K562 (cell line): Measurements from ENCODE around the gene ABHD14A. TPM values are rescaled to one million over a fixed set of nuclear protein-coding genes. Genes with fewer than 3 reads are reported as not detected.

Experiments
- ATAC-seq: fragments of 200-7000 bp; cut with Tn5 transposase; 3 replicates; pipeline ENCODE4 v1.9.1; 2020; ENCODE audit warnings: moderate library complexity
- BruUV-seq: library from RNA; stranded (reverse); fragments of 400-500 nt; replicated peaks from 2 replicates; lab custom pipeline; 2021; lab: Mats Ljungman, UMichigan
- CTCF ChIA-PET: fragments of 300-600 bp; formaldehyde crosslinking; extraction: SDS; loops from one replicate; lab custom pipeline; 2021; ENCODE audit warnings: low intra/inter-chr PET ratio; lab: Yijun Ruan, JAX
- POLR2A ChIA-PET: fragments of 300-600, 350-650 bp; sonication (Branson Sonifier 250); formaldehyde crosslinking; extraction: SDS; loops from one replicate; lab custom pipeline; 2021; ENCODE audit warnings: antibody characterized with exemption, inconsistent platforms; lab: Yijun Ruan, JAX
- DNase-seq, 4 experiments: peaks; one replicate each; pipeline versions ENCODE4 v3.0.0 to v3.0.0-alpha.2; 2011 to 2018; ENCODE audit warnings: low spot score in 3 of 4, mixed read lengths in 3 of 4; ENCODE audit errors: extremely low read depth in 1 of 4
- FAIRE-seq: peaks from 2 replicates; lab custom pipeline; 2011; peaks lifted over from hg19 to GRCh38; lab: Jason Lieb, UNC
- H2AFZ ChIP-seq: 2 replicates; pipeline ENCODE4 v1.6.0; 2011; ENCODE audit warnings: low read depth, low read length, control low read depth, inconsistent platforms
- H3K27ac ChIP-seq: fragments of 200-600 bp; 3 replicates; pipeline ENCODE4 v1.8.0; 2011; ENCODE audit warnings: low read depth, mild to moderate bottlenecking, control low read depth, inconsistent platforms, low read length, moderate library complexity, mixed read lengths; ENCODE audit errors: extremely low read depth
- H3K27me3 ChIP-seq, 2 experiments: fragments of 300-600 bp in 1 of 2; 2 replicates in 1 of 2; 3 replicates in 1 of 2; pipeline versions ENCODE4 v1.6.0 to v1.8.0; 2011; ENCODE audit warnings: inconsistent platforms in 2 of 2, low read length in 2 of 2, mild to moderate bottlenecking in 1 of 2, mixed read lengths in 1 of 2, moderate library complexity in 1 of 2; ENCODE audit not compliant: control insufficient read depth in 2 of 2, insufficient read depth in 2 of 2
- H3K36me3 ChIP-seq: fragments of 300-600 bp; 3 replicates; pipeline ENCODE4 v1.8.0; 2011; ENCODE audit warnings: mild to moderate bottlenecking, low read length, inconsistent platforms; ENCODE audit not compliant: control insufficient read depth, insufficient read depth
- H3K4me1 ChIP-seq, 2 experiments: fragments of 200-600 bp in 1 of 2; replicated peaks in 1 of 2; 2 replicates in 1 of 2; 3 replicates in 1 of 2; pipeline versions ENCODE4 v1.5.1 to v1.8.0; 2011; ENCODE audit warnings: inconsistent platforms in 2 of 2, low read length in 2 of 2, mild to moderate bottlenecking in 1 of 2, mixed read lengths in 1 of 2, moderate library complexity in 1 of 2; ENCODE audit not compliant: control insufficient read depth in 2 of 2, insufficient read depth in 2 of 2
- H3K4me2 ChIP-seq: 2 replicates; pipeline ENCODE4 v1.6.1; 2011; ENCODE audit warnings: low read length, control low read depth, inconsistent platforms, mixed read lengths; ENCODE audit not compliant: insufficient read depth
- H3K4me3 ChIP-seq: fragments of 200-600 bp; sonication (generic), shearing (Covaris generic); 2 replicates; pipeline ENCODE4 v1.5.1; 2016; ENCODE audit warnings: control low read depth, inconsistent platforms
- H3K79me2 ChIP-seq: fragments of 200-600 bp; 3 replicates; pipeline ENCODE4 v1.8.0; 2011; ENCODE audit warnings: low read length, inconsistent platforms; ENCODE audit not compliant: control insufficient read depth, insufficient read depth
- H3K9ac ChIP-seq, 2 experiments: 2 replicates each; pipeline versions ENCODE4 v1.6.0 to v1.6.1; 2011; ENCODE audit warnings: low read depth in 2 of 2, low read length in 2 of 2, control low read depth in 1 of 2, inconsistent platforms in 1 of 2, mild to moderate bottlenecking in 1 of 2, mixed read lengths in 1 of 2; ENCODE audit not compliant: insufficient read depth in 1 of 2
- H3K9me1 ChIP-seq: one replicate; pipeline ENCODE4 v1.6.0; 2011; ENCODE audit warnings: inconsistent platforms, mild to moderate bottlenecking, low read length, moderate library complexity; ENCODE audit not compliant: control insufficient read depth, insufficient read depth
- H3K9me3 ChIP-seq: replicated peaks from 2 replicates; pipeline ENCODE4 v1.5.1; 2011; ENCODE audit warnings: low read depth, low read length, inconsistent platforms; ENCODE audit not compliant: control insufficient read depth, insufficient read depth
- H4K20me1 ChIP-seq: replicated peaks from 2 replicates; pipeline ENCODE4 v1.6.1; 2011; ENCODE audit warnings: low read length, inconsistent platforms, mixed read lengths; ENCODE audit not compliant: control insufficient read depth, insufficient read depth
- KHSRP ChIP-seq: fragments of 450-650 bp; IDR thresholded peaks from 2 replicates; pipeline ENCODE4 v1.6.1; 2017
- NFIC ChIP-seq: fragments of 450-650 bp; IDR thresholded peaks from 2 replicates; pipeline ENCODE4 v1.6.1; 2017; ENCODE audit warnings: mild to moderate bottlenecking, inconsistent platforms
- RAD51 ChIP-seq: fragments of 450-650 bp; IDR thresholded peaks from 2 replicates; pipeline ENCODE4 v1.7.1; 2016; ENCODE audit warnings: low read depth, mild to moderate bottlenecking, borderline replicate concordance
- ZNF143 ChIP-seq: sonication (generic); formaldehyde crosslinking; IDR thresholded peaks from 2 replicates; pipeline ENCODE4 v1.9.0; 2022; ENCODE audit warnings: mild to moderate bottlenecking, missing genetic modification reagents
- WGBS: fragments of 100-300 bp; shearing (Covaris generic); methylation state at CpG from one replicate; pipeline ENCODE4 v1.1.6; 2016; ENCODE audit warnings: low coverage, mixed read lengths; ENCODE audit not compliant: insufficient coverage; ENCODE audit errors: missing lambda C conversion rate; 5-methylcytosine and 5-hydroxymethylcytosine counted together
- in situ Hi-C: fragments of 300-500 bp; cut with MboI; formaldehyde crosslinking; loops from 4 replicates; pipeline ENCODE4 v1.15.0; 2018; ENCODE audit warnings: inconsistent platforms, mixed read lengths
- intact Hi-C: fragments of 100-400 bp; cut with micrococcal nuclease; formaldehyde crosslinking; loops from 2 replicates; pipeline ENCODE4 v1.14.2; 2022
- polyA plus RNA-seq, 8 experiments: library from polyadenylated mRNA; depleted of rRNA in 4 of 8; stranded (reverse) in 5 of 8; unstranded in 3 of 8; fragments of >200 nt; fragmentation: Nextera tagmentation in 2 of 8; fragmentation: Illumina TruSeq in 1 of 8; extraction: Ambion mirVana in 2 of 8; extraction: Trizol in 1 of 8; gene quantifications; 2 replicates each; pipeline versions ENCODE4 v1.2.1 to v1.2.3, GENCODE V29; 2011 to 2014; ENCODE audit warnings: inconsistent platforms in 1 of 8, missing spikeins in 1 of 8
- total RNA-seq, 7 experiments: library from RNA; depleted of rRNA in 6 of 7; stranded (reverse); fragments of >200 nt in 6 of 7; fragmentation: Illumina TruSeq in 2 of 7; extraction: Trizol in 2 of 7; gene quantifications; 2 replicates each; pipeline versions ENCODE4 v1.2.1 to v1.2.3, GENCODE V29; 2011 to 2021; ENCODE audit warnings: low replicate concordance in 1 of 7
- TF ChIP-seq, protein P1 (sequence below): sonication (generic); formaldehyde crosslinking; IDR thresholded peaks from 2 replicates; pipeline ENCODE4 v1.9.0; 2022; ENCODE audit warnings: mild to moderate bottlenecking, missing genetic modification reagents

The ABHD14A gene
- total and polyA plus RNA-seq, 9 of the 15 experiments (the other 6 are each of a cell fraction or from before 2014, with no cell fraction given), result 0.90 to 10.5 (median 8.3) TPM

DNA sequence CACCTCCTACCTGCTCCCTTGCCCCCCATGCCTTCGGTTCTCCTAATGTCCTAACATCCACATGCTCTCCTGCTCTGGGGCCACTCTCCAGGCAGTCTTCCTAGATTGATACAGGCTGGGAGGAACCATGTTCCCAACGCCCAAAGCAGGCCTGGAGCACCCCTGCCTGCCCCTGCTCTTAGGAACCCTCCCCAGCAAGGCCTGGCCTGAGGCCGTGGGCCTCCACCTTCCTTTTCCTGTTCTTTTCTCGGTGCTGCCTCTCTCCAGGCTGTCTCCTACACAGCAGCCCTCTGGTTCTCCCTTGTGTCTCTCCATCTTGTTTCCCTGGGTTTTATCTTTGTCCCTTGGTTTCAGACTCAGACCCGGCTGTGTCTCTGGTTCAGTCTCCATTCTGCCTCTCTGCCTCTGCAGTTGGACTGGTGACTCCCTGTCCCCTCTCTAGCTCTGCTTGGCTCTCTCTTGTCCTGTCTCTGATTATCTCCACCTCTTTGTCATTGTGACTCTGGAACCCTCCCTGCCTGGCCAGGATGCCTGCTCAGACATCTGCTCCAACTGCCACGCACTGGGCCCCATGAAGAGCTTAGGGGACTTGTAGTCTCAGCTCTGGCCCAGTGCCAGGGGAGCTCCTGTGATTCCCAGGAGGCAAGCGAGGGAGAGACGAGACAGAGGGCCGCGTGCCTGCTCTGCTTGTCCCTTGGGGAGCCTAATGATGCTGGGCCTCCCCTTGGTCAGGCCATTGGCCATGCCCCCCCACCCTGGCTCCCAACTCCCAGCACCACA, 46.8 kb downstream of the ABHD14A start:
- ChIA-PET CTCF (no interaction called here), POLR2A (no interaction called here)
- no peaks in the 10 kb centered on the region for H3K36me3 ChIP-seq
- peak overlapping the region; percentile 64 for H2AFZ ChIP-seq
- no TSS peak for BruUV-seq
- no peaks in the 10 kb centered on the region for H3K9me1 ChIP-seq
- no peaks in the 10 kb centered on the region for H3K79me2 ChIP-seq
- no peak overlapping the region for H3K4me3 ChIP-seq
- H3K27ac ChIP-seq, result no peak overlapping the region
- FAIRE-seq (peak; percentile 29), ATAC-seq (no peak; the same call in 2 of the 3 replicates), DNase-seq (peak in 1 of 4 experiments; percentile 30)
- WGBS, result 38% methylated on average over 7 of the region's 10 CpGs
- intact Hi-C loops (no loop called here), in situ Hi-C loops (loop anchor here (25.0 kb wide), 1 partner anchor 366 kb away; no protein-coding TSS in a partner anchor)
- 0 out of 4 replicates have a peak overlapping the region, but pooled peaks of 1 of the 2 experiments have one; percentile 43 for H3K9ac ChIP-seq
- H3K4me2 ChIP-seq, result no peak overlapping the region
- peak; percentile 90 for TF ChIP-seq NFIC
- TF ChIP-seq, protein P1, sequence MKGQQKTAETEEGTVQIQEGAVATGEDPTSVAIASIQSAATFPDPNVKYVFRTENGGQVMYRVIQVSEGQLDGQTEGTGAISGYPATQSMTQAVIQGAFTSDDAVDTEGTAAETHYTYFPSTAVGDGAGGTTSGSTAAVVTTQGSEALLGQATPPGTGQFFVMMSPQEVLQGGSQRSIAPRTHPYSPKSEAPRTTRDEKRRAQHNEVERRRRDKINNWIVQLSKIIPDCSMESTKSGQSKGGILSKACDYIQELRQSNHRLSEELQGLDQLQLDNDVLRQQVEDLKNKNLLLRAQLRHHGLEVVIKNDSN (CRISPR knock-in tag), result no peak
- TF ChIP-seq RAD51, result no peak
- TF ChIP-seq KHSRP, result no peak
- no peak for TF ChIP-seq ZNF143
- H4K20me1 ChIP-seq, result no peaks in the 10 kb centered on the region
- peaks cover 25 to 28% of the 10 kb centered on the region in 2 experiments for H3K4me1 ChIP-seq
- no peaks in the 10 kb centered on the region for H3K27me3 ChIP-seq
- no peaks in the 10 kb centered on the region for H3K9me3 ChIP-seq
